HL-60/S4 treated with phorbol 12-myristate 13-acetate at 8.2 ng/mL for 4 days and 3 days (cell line): ENCODE data around the gene SCYL1.
"Not testable (repeated sequence)": the region's sequence is repeated elsewhere in the genome, so short reads cannot be mapped to it uniquely, and the experiment has no call there.

Experiments used
- in situ Hi-C: fragments of 300-500 bp; cut with MboI; formaldehyde crosslinking; loops from 2 replicates; pipeline ENCODE4 v1.15.0; 2022; ENCODE audit warnings: low sequenced_read_pairs

The SCYL1 gene

GRCh38 chr11:65564879-65565559 lies 40.1 kb downstream of the SCYL1 start:
- in situ Hi-C loops = not testable (repeated sequence)

- in situ Hi-C loops = no loop called here
Observed at GRCh38 chr11:65565624-65566453, 41.0 kb downstream of the SCYL1 start.

- in situ Hi-C loops = no loop called here
Observed at GRCh38 chr11:65569164-65569972, 44.5 kb downstream of the SCYL1 start.

- in situ Hi-C loops = no loop called here
Observed at GRCh38 chr11:65569973-65570918, 45.4 kb downstream of the SCYL1 start, which contains the start of gene ZNRD2. ZNRD2 (plus strand) TSS chr11:65570477; CDS start chr11:65570492, 15 bp downstream.

GRCh38 chr11:65571420-65571819 lies 46.5 kb downstream of the SCYL1 start:
- in situ Hi-C loops = no loop called here

- in situ Hi-C loops = no loop called here
Observed at GRCh38 chr11:65571940-65572339, 47.1 kb downstream of the SCYL1 start.

GRCh38 chr11:65572356-65573051 lies 47.6 kb downstream of the SCYL1 start, which contains the start of gene FAM89B:
FAM89B (plus strand) TSS chr11:65572538; CDS start chr11:65572670, 132 bp downstream.
- in situ Hi-C loops = no loop called here

- in situ Hi-C loops = no loop called here
Observed at GRCh38 chr11:65573391-65574079, 48.7 kb downstream of the SCYL1 start.

- in situ Hi-C loops = no loop called here
Observed at GRCh38 chr11:65574109-65574810, 49.4 kb downstream of the SCYL1 start.

- in situ Hi-C loops = no loop called here
Observed at GRCh38 chr11:65574811-65575567, 50.1 kb downstream of the SCYL1 start.

- in situ Hi-C loops = no loop called here
Observed at GRCh38 chr11:65575568-65576231, 50.8 kb downstream of the SCYL1 start, which contains the start of gene EHBP1L1. EHBP1L1 (plus strand) TSS chr11:65576053; CDS start chr11:65576303, 250 bp downstream.

- in situ Hi-C loops = no loop called here
Observed at GRCh38 chr11:65576232-65576866, 51.5 kb downstream of the SCYL1 start.

GRCh38 chr11:65576867-65577755 lies 52.2 kb downstream of the SCYL1 start:
- in situ Hi-C loops = no loop called here

GRCh38 chr11:65577756-65578109 lies 52.9 kb downstream of the SCYL1 start:
- in situ Hi-C loops = no loop called here

- in situ Hi-C loops = no loop called here
Observed at GRCh38 chr11:65578134-65578533, 53.3 kb downstream of the SCYL1 start.

- in situ Hi-C loops = no loop called here
Observed at GRCh38 chr11:65578667-65579066, 53.8 kb downstream of the SCYL1 start.
